ENCODE results near the gene CCDC93.

The CCDC93 gene

GRCh38 chr2:117941693-117942092 is 72.2 kb downstream of the CCDC93 start:
- no peaks in the 10 kb centered on the region for H3K9me3 ChIP-seq (ENCODE audit: insufficient read depth, low read length)
- H3K27ac ChIP-seq (ENCODE audit: low read length): no peak overlapping the region
- H3K27me3 ChIP-seq (ENCODE audit: low read depth, low read length): no peaks in the 10 kb centered on the region
- no peak overlapping the region for H3K9ac ChIP-seq (ENCODE audit: low read length)
- no peak overlapping the region for H2AFZ ChIP-seq (ENCODE audit: low read depth, low read length)
- no peaks in the 10 kb centered on the region for H3K4me1 ChIP-seq (ENCODE audit: low read length)
- H4K20me1 ChIP-seq (ENCODE audit: insufficient read depth, low read length): no peaks in the 10 kb centered on the region
- peaks cover 61% of the 10 kb centered on the region for H3K36me3 ChIP-seq (replicated peaks; ENCODE audit: low read depth, low read length)
- H3K79me2 ChIP-seq (ENCODE audit: low read length): no peaks in the 10 kb centered on the region
- H3K4me3 ChIP-seq (ENCODE audit: low read length): no peak overlapping the region
- no peak for TF ChIP-seq CTCF (IDR thresholded peaks at IDR 0.05; ENCODE audit: low read depth, low read length)
- TF ChIP-seq EZH2phosphoT487 (IDR thresholded peaks at IDR 0.05; ENCODE audit: low read depth): no peak
- no peak overlapping the region for H3K4me2 ChIP-seq (ENCODE audit: low read length)

GRCh38 chr2:117940436-117940835 is 73.4 kb downstream of the CCDC93 start:
- Histone ChIP-seq H3K27ac (ENCODE audit: low read length) (no peak overlapping the region), H3K4me3 (ENCODE audit: low read length) (no peak overlapping the region), H3K36me3 (replicated peaks; ENCODE audit: low read depth, low read length) (peaks cover 54% of the 10 kb centered on the region), H3K9me3 (ENCODE audit: insufficient read depth, low read length) (no peaks in the 10 kb centered on the region), H2AFZ (ENCODE audit: low read depth, low read length) (no peak overlapping the region), H3K4me2 (ENCODE audit: low read length) (no peak overlapping the region), H3K9ac (ENCODE audit: low read length) (no peak overlapping the region), H3K4me1 (ENCODE audit: low read length) (no peaks in the 10 kb centered on the region), H3K27me3 (ENCODE audit: low read depth, low read length) (no peaks in the 10 kb centered on the region), H4K20me1 (ENCODE audit: insufficient read depth, low read length) (no peaks in the 10 kb centered on the region), H3K79me2 (ENCODE audit: low read length) (no peaks in the 10 kb centered on the region)
- TF ChIP-seq CTCF (IDR thresholded peaks at IDR 0.05; ENCODE audit: low read depth, low read length): no peak

- Histone ChIP-seq H3K36me3 (replicated peaks; ENCODE audit: low read depth, low read length) (peaks cover 53% of the 10 kb centered on the region), H2AFZ (ENCODE audit: low read depth, low read length) (no peak overlapping the region), H3K4me2 (ENCODE audit: low read length) (no peak overlapping the region), H3K4me3 (ENCODE audit: low read length) (no peak overlapping the region), H3K27ac (ENCODE audit: low read length) (no peak overlapping the region), H3K4me1 (ENCODE audit: low read length) (no peaks in the 10 kb centered on the region), H3K9me3 (ENCODE audit: insufficient read depth, low read length) (no peaks in the 10 kb centered on the region), H3K27me3 (ENCODE audit: low read depth, low read length) (no peaks in the 10 kb centered on the region), H4K20me1 (ENCODE audit: insufficient read depth, low read length) (no peaks in the 10 kb centered on the region), H3K9ac (ENCODE audit: low read length) (no peak overlapping the region), H3K79me2 (ENCODE audit: low read length) (no peaks in the 10 kb centered on the region)
- no peak for TF ChIP-seq EZH2phosphoT487 (IDR thresholded peaks at IDR 0.05; ENCODE audit: low read depth)
These were observed 75.3 kb downstream of the CCDC93 start for GRCh38 chr2:117938611-117939010.

- Histone ChIP-seq H3K4me3 (ENCODE audit: low read length) (no peak overlapping the region), H3K79me2 (ENCODE audit: low read length) (no peaks in the 10 kb centered on the region), H3K27me3 (ENCODE audit: low read depth, low read length) (no peaks in the 10 kb centered on the region), H4K20me1 (ENCODE audit: insufficient read depth, low read length) (no peaks in the 10 kb centered on the region), H3K4me2 (ENCODE audit: low read length) (no peak overlapping the region), H3K9ac (ENCODE audit: low read length) (no peak overlapping the region), H3K36me3 (replicated peaks; ENCODE audit: low read depth, low read length) (peaks cover 58% of the 10 kb centered on the region), H3K27ac (ENCODE audit: low read length) (no peak overlapping the region), H2AFZ (ENCODE audit: low read depth, low read length) (no peak overlapping the region), H3K4me1 (ENCODE audit: low read length) (no peaks in the 10 kb centered on the region), H3K9me3 (ENCODE audit: insufficient read depth, low read length) (no peaks in the 10 kb centered on the region)
- no peak for TF ChIP-seq EZH2phosphoT487 (IDR thresholded peaks at IDR 0.05; ENCODE audit: low read depth)
- no peak for TF ChIP-seq CTCF (IDR thresholded peaks at IDR 0.05; ENCODE audit: low read depth, low read length)
These were observed 76.9 kb downstream of the CCDC93 start for GRCh38 chr2:117936871-117937428.

All from OCI-LY3 (cell line).